MM.1S (cell line): ENCODE measurements around the gene RHBDL1.

ENCODE experiments used
- DNase-seq: peaks from one replicate; pipeline ENCODE4 v3.0.0-alpha.2; 2015
- H2AFZ ChIP-seq: fragments of 300-600 bp; sonication (generic); 2 replicates; pipeline ENCODE4 v1.6.0; 2016; ENCODE audit warnings: antibody characterized with exemption, low read length
- H3F3A ChIP-seq: fragments of 300-600 bp; sonication (generic); 2 replicates; pipeline ENCODE4 v1.6.1; 2016; ENCODE audit warnings: mild to moderate bottlenecking, antibody characterized with exemption, low read length, moderate library complexity, mixed read lengths; ENCODE audit not compliant: insufficient read depth
- H3K27ac ChIP-seq: fragments of 300-600 bp; sonication (generic); 2 replicates; pipeline ENCODE4 v1.5.1; 2016; ENCODE audit warnings: mild to moderate bottlenecking, low read length
- H3K27me3 ChIP-seq: fragments of 300-600 bp; sonication (generic); replicated peaks from 2 replicates; pipeline ENCODE4 v1.6.0; 2016; ENCODE audit warnings: low read length; ENCODE audit not compliant: insufficient read depth
- H3K36me3 ChIP-seq: fragments of 300-600 bp; sonication (generic); replicated peaks from 2 replicates; pipeline ENCODE4 v1.6.1; 2016; ENCODE audit warnings: mild to moderate bottlenecking, low read length, mixed read lengths; ENCODE audit not compliant: insufficient read depth
- H3K4me1 ChIP-seq: fragments of 300-600 bp; sonication (generic); 2 replicates; pipeline ENCODE4 v1.6.1; 2016; ENCODE audit warnings: low read length, mixed read lengths
- H3K4me2 ChIP-seq: fragments of 300-600 bp; sonication (generic); 2 replicates; pipeline ENCODE4 v1.6.0; 2016; ENCODE audit warnings: low read depth, low read length
- H3K4me3 ChIP-seq: fragments of 300-600 bp; sonication (generic); 2 replicates; pipeline ENCODE4 v1.5.1; 2016; ENCODE audit warnings: low read length, mixed read lengths
- H3K79me2 ChIP-seq: fragments of 300-600 bp; sonication (generic); 2 replicates; pipeline ENCODE4 v1.6.1; 2016; ENCODE audit warnings: mixed run types, low read length, mixed read lengths
- H3K9ac ChIP-seq: fragments of 300-600 bp; sonication (generic); 2 replicates; pipeline ENCODE4 v1.6.1; 2016; ENCODE audit warnings: low read length, mixed read lengths
- H3K9me2 ChIP-seq: fragments of 300-600 bp; sonication (generic); replicated peaks from 2 replicates; pipeline ENCODE4 v1.6.1; 2016; ENCODE audit warnings: mild to moderate bottlenecking, low read length, mixed read lengths; ENCODE audit not compliant: insufficient read depth
- H3K9me3 ChIP-seq: fragments of 300-600 bp; sonication (generic); replicated peaks from 2 replicates; pipeline ENCODE4 v1.6.1; 2016; ENCODE audit warnings: mild to moderate bottlenecking, low read length, mixed read lengths; ENCODE audit not compliant: insufficient read depth
- H4K20me1 ChIP-seq: fragments of 300-600 bp; sonication (generic); 2 replicates; pipeline ENCODE4 v1.6.1; 2016; ENCODE audit warnings: mild to moderate bottlenecking, low read length, moderate library complexity, mixed read lengths; ENCODE audit not compliant: insufficient read depth
- CTCF ChIP-seq: fragments of 300-600 bp; sonication (generic); IDR thresholded peaks from 2 replicates; pipeline ENCODE4 v1.5.1; 2016; ENCODE audit warnings: antibody characterized with exemption, low read length, mixed read lengths
- EZH2 ChIP-seq: fragments of 300-600 bp; sonication (generic); optimal IDR thresholded peaks from 2 replicates; pipeline ENCODE3; 2017; ENCODE audit warnings: low read depth, mild to moderate bottlenecking, antibody characterized with exemption, low read length, mixed read lengths
- EZH2phosphoT487 ChIP-seq: fragments of 300-600 bp; sonication (generic); IDR thresholded peaks from 2 replicates; pipeline ENCODE4 v1.6.1; 2018; ENCODE audit warnings: antibody characterized with exemption, low read length

RHBDL1 gene

GRCh38 chr16:667113-667779 lies 8.2 kb upstream of the RHBDL1 start:
- peak overlapping the region; percentile 29; the same call in 1 of the 2 replicates for H3K4me2 ChIP-seq
- H3K9me2 ChIP-seq, result no peaks in the 10 kb centered on the region
- peaks cover 24% of the 10 kb centered on the region for H3K79me2 ChIP-seq
- no peak for TF ChIP-seq EZH2
- TF ChIP-seq CTCF, result no peak
- no peak for TF ChIP-seq EZH2phosphoT487
- H2AFZ ChIP-seq, result peak overlapping the region; percentile 46
- H4K20me1 ChIP-seq, result no peaks in the 10 kb centered on the region
- DNase-seq, result no peak
- H3K36me3 ChIP-seq, result no peaks in the 10 kb centered on the region; the same call in 1 of the 2 replicates
- peak overlapping the region; percentile 2; the same call in 1 of the 2 replicates for H3K27ac ChIP-seq
- H3F3A ChIP-seq, result no peaks in the 10 kb centered on the region
- H3K9ac ChIP-seq, result peak overlapping the region; percentile 12; the same call in 1 of the 2 replicates
- H3K4me3 ChIP-seq, result no peak overlapping the region
- H3K27me3 ChIP-seq, result no peaks in the 10 kb centered on the region
- H3K9me3 ChIP-seq, result no peaks in the 10 kb centered on the region
- peaks cover 11% of the 10 kb centered on the region; the same call in 1 of the 2 replicates for H3K4me1 ChIP-seq

DNA sequence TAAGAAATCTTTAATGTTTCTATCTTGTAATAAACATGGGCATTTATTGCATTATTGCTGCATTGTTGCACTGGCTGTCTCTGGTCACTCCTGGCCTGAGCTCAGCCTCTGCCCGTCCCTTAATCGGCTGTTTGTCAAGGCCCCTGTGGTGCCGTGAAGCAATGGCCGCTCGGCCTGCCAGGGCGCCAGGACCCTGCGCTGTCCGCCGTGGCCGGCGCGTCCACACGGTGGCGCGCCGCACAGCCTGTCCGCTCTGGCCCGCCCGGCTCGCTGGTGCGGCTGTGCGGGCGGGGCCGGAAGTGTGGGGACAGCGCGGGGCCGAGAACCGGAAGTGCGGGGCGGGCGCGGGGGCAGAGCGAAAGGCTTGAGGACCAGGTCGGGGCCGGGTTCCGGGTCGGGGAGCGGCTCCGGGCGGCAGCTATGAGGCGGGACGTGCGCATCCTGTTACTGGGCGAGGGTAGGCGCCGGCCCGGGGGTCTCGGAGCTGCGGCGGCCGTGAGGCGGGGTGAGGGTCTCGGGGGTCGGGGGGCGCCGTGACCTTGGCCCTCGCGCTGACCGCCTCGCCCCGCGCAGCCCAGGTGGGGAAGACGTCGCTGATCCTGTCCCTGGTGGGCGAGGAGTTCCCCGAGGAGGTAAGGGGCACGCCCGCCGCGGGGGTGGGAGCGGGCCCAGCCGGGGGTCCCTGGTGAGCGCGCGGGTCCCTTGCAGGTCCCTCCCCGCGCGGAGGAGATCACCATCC lies 7.5 kb upstream of the RHBDL1 start, which contains the start of gene RHOT2:
Gene RHOT2, plus strand, starts transcription at position 353 of the 739 bp plus-strand sequence. Its CDS starts 68 bp downstream, at position 421.
- Histone ChIP-seq H3K9me3 (no peaks in the 10 kb centered on the region), H3K27ac (peak within 1 kb of the TSS; percentile 2; the same call in 1 of the 2 replicates), H4K20me1 (no peaks in the 10 kb centered on the region), H3K36me3 (no peaks in the 10 kb centered on the region; the same call in 1 of the 2 replicates), H3K79me2 (peaks cover 24% of the 10 kb centered on the region), H3K9ac (peak within 1 kb of the TSS; percentile 95), H3K4me2 (peak within 1 kb of the TSS; percentile 87), H3K27me3 (no peaks in the 10 kb centered on the region), H3K4me3 (peak within 1 kb of the TSS; percentile 93), H3F3A (no peaks in the 10 kb centered on the region), H3K4me1 (peaks cover 11% of the 10 kb centered on the region; the same call in 1 of the 2 replicates), H3K9me2 (no peaks in the 10 kb centered on the region), H2AFZ (peak within 1 kb of the TSS; percentile 63)
- DNase-seq, result peak; percentile 95
- TF ChIP-seq EZH2 (no peak), CTCF (peak; percentile 92)

- H3F3A ChIP-seq, result no peaks in the 10 kb centered on the region
- no peaks in the 10 kb centered on the region for H3K9me3 ChIP-seq
- no peak for DNase-seq
- H3K4me2 ChIP-seq, result peak overlapping the region; percentile 87
- no peaks in the 10 kb centered on the region for H3K27me3 ChIP-seq
- no peaks in the 10 kb centered on the region for H4K20me1 ChIP-seq
- H2AFZ ChIP-seq, result peak overlapping the region; percentile 63; the same call in 1 of the 2 replicates
- TF ChIP-seq EZH2, result no peak
- no peak for TF ChIP-seq CTCF
- no peak for TF ChIP-seq EZH2phosphoT487
- peaks cover 11% of the 10 kb centered on the region; the same call in 1 of the 2 replicates for H3K4me1 ChIP-seq
- peaks cover 24% of the 10 kb centered on the region for H3K79me2 ChIP-seq
- H3K9me2 ChIP-seq, result no peaks in the 10 kb centered on the region
- no peak overlapping the region for H3K27ac ChIP-seq
- H3K9ac ChIP-seq, result peak overlapping the region; percentile 95
- peak overlapping the region; percentile 93 for H3K4me3 ChIP-seq
- H3K36me3 ChIP-seq, result no peaks in the 10 kb centered on the region; the same call in 1 of the 2 replicates
Observed at GRCh38 chr16:668519-669171, 6.8 kb upstream of the RHBDL1 start.
